ENCODE data around the gene PGA4. TPM values are rescaled to one million over a fixed set of nuclear protein-coding genes. Genes with fewer than 3 reads are reported as not detected.

PGA4 gene
- total and polyA plus RNA-seq, 9 of the 15 experiments (the other 6 are each of a cell fraction or from before 2014, with no cell fraction given): not detected

DNA sequence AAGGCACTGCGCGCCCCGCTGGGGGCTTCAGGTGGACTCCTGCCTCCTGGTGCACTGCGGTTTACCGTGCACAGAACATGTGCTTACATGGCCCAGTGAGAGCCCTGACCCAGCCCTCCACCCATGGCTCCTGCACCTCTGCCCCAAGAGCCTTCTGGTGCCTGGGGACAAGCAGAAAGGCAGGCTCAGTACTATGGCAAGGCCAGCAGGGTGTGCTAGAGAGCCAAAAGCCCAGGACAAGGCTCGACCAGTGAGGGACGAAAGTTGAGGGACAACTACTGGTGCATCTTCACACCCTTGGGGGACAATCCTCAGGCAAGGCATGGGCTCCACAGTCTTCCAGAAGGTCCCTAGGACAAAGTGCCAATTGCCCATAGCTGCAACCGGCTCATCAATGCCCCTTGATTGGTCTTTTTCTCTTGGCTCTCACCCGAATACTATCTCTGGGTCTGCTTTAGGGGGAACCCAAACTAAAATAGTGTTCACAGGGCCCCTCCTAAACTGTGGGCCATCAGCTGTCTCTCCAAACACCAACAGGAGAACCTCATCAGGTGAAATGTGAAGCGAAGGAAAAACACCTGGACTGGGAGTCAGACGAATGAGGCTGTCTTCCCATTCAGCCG, 32.4 kb downstream of the PGA4 start (continued):
- TF ChIP-seq TBP (optimal IDR thresholded peaks at IDR 0.05; ENCODE audit: low read depth, low read length): no peak
- TF ChIP-seq CCNT2 (IDR thresholded peaks at IDR 0.05; ENCODE audit: borderline replicate concordance, extremely low read depth, insufficient read length, low read depth, low read length): no peak
- no peak for TF ChIP-seq SIN3A (IDR thresholded peaks at IDR 0.05; ENCODE audit: borderline replicate concordance in 2 of 2, control insufficient read depth in 1 of 2, low read depth in 2 of 2, low read length in 2 of 2)
- no peak for TF ChIP-seq ESRRA (IDR thresholded peaks at IDR 0.05; ENCODE audit: borderline replicate concordance, low read depth)
- TF ChIP-seq CTBP1 (IDR thresholded peaks at IDR 0.05; ENCODE audit: borderline replicate concordance): peak; percentile 25; the same call in 1 of the 2 replicates
- TF ChIP-seq PURB (CRISPR knock-in tag; IDR thresholded peaks at IDR 0.05; ENCODE audit: low read depth): no peak
- 0 out of 4 replicates have a peak, but pooled peaks of 1 of the 2 experiments have one; percentile 23 for TF ChIP-seq MAZ (CRISPR knock-in tag; conservative IDR thresholded peaks at IDR 0.05 in 1 of 2, IDR thresholded peaks at IDR 0.05 in 1 of 2)
- TF ChIP-seq GATA2 (CRISPR knock-in tag; IDR thresholded peaks at IDR 0.05): no peak
- no peak for TF ChIP-seq KLF6 (CRISPR knock-in tag; IDR thresholded peaks at IDR 0.05; ENCODE audit: borderline replicate concordance)
- no peak for TF ChIP-seq ZNF354B (CRISPR knock-in tag; IDR thresholded peaks at IDR 0.05)
- peak; percentile 26; the same call in 1 of the 2 replicates for TF ChIP-seq L3MBTL2 (IDR thresholded peaks at IDR 0.05)
- TF ChIP-seq CTCF (IDR thresholded peaks at IDR 0.05 in 2 of 3, conservative IDR thresholded peaks at IDR 0.05 in 1 of 3; ENCODE audit: insufficient read depth in 2 of 3, low read depth in 1 of 3, low read length in 3 of 3): peak; percentile 90 to 95 (median 94)
- TF ChIP-seq DPF2 (IDR thresholded peaks at IDR 0.05): no peak
- no peak for TF ChIP-seq ARID1B (IDR thresholded peaks at IDR 0.05)
- no peak for TF ChIP-seq CHD1 (IDR thresholded peaks at IDR 0.05; ENCODE audit: low read length)
- no peak for TF ChIP-seq HSF4 (CRISPR knock-in tag; IDR thresholded peaks at IDR 0.05; ENCODE audit: borderline replicate concordance)
- no peak for TF ChIP-seq PTTG1 (tag; IDR thresholded peaks at IDR 0.05; ENCODE audit: low read depth)
- TF ChIP-seq MTA1 (IDR thresholded peaks at IDR 0.05; ENCODE audit: borderline replicate concordance): no peak
- no peak for TF ChIP-seq NFATC3 (IDR thresholded peaks at IDR 0.05)
- TF ChIP-seq MYC (IDR thresholded peaks at IDR 0.05; ENCODE audit: low read depth, low read length): no peak
- TF ChIP-seq MYC (CRISPR knock-in tag; IDR thresholded peaks at IDR 0.05; ENCODE audit: borderline replicate concordance, low read depth): no peak
- TF ChIP-seq, protein P1, sequence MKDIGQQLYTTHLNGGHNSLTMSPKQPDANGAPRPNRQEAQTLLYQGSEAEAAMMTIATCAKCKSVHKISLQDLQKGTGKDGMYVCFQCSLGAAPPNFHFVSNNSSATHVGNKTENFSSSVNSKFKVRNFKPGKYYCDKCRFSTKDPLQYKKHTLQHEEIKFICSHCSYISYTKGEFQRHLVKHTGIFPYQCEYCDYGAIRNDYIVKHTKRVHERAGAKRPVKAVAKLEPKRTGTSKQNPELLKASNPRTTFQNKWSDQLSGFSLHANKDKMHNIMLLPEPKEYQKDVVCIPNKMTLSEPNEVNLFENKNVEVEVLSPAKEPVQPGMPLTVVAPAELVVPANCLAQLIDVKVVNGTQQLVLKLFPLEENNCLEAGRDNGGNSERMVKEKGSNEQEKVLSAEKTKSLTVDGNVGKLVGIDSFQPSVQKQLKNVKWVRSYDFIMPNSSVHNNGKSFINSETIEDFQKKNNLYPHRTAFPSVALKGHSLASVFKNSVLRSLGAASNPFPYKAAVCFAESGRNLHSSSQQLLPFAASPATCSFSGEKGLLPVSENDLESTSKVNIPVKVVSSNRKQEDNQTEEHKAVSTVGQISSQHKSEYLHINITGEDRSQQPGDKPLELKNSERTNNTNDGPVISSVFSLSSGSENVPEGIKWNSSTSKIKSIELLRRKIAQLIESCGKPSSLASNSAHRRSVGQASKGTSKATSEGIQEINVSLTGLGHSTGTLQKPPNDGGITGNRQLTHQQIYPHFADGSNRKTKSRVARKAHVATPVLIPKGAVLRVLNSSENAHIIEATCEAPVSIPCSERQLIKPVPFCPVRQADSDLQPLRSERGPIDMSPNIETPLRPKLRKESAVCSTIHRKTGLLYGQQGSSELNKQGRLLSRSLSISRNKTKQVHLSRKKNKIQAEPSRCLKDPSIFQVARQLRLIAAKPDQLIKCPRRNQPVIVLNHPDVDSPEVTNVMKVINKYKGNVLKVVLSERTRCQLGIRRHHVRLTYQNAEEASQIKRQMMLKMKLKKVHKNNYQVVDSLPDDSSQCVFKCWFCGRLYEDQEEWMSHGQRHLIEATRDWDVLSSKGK (CRISPR knock-in tag; IDR thresholded peaks at IDR 0.05): no peak

All from K562 (cell line).